Cardiac muscle cell (in vitro differentiated cells and primary cell): Measurements from ENCODE around the gene PRRT1. TPM values are rescaled to one million over a fixed set of nuclear protein-coding genes. Genes with fewer than 3 reads are reported as not detected.

ENCODE experiments used
- DNase-seq, 2 donors: peaks; one replicate each; pipeline versions ENCODE4 v3.0.0 to v3.0.0-alpha.2; 2010 to 2017; ENCODE audit warnings: low read depth in 1 of 2, low spot score in 1 of 2
- H3K27ac ChIP-seq: fragments of 200-600 bp; sonication (generic); 2 replicates; pipeline ENCODE4 v1.5.1; 2016
- H3K27me3 ChIP-seq: fragments of 200-600 bp; sonication (generic); 2 replicates; pipeline ENCODE4 v1.6.0; 2016; ENCODE audit warnings: control low read depth
- H3K36me3 ChIP-seq: fragments of 200-600 bp; sonication (generic); 2 replicates; pipeline ENCODE4 v1.5.1; 2016; ENCODE audit warnings: control low read depth
- H3K4me1 ChIP-seq: fragments of 200-600 bp; sonication (generic); 2 replicates; pipeline ENCODE4 v1.8.1; 2017; ENCODE audit warnings: low read depth, mild to moderate bottlenecking, mixed run types
- H3K4me3 ChIP-seq: fragments of 200-600 bp; sonication (generic); 2 replicates; pipeline ENCODE4 v1.5.1; 2016; ENCODE audit warnings: mild to moderate bottlenecking
- H3K9me3 ChIP-seq: fragments of 200-600 bp; sonication (generic); 2 replicates; pipeline ENCODE4 v1.5.1; 2017; ENCODE audit warnings: low read depth, mild to moderate bottlenecking, control low read depth
- CTCF ChIP-seq: IDR thresholded peaks from 2 replicates; pipeline ENCODE4 v1.5.1; 2012; ENCODE audit warnings: low read depth, mild to moderate bottlenecking, low read length
- polyA plus RNA-seq: library from polyadenylated mRNA; unstranded; fragments of >200 nt; fragmentation: Nextera tagmentation; extraction: Ambion mirVana; gene quantifications from 2 replicates; pipeline ENCODE4 v1.2.1, GENCODE V29; 2016
- total RNA-seq: library from RNA; depleted of rRNA; stranded (reverse); fragments of >200 nt; gene quantifications from 2 replicates; pipeline ENCODE4 v1.2.3, GENCODE V29; 2016

PRRT1 gene
- total and polyA plus RNA-seq, 2 experiments from 2014 or later = 4.4 to 4.9 TPM

GRCh38 chr6:32182555-32182981 is 30.8 kb upstream of the PRRT1 start:
- no peak for TF ChIP-seq CTCF
- DNase-seq = no peak
- peak overlapping the region; percentile 71 for H3K27ac ChIP-seq
- no peak overlapping the region for H3K4me3 ChIP-seq
- peaks cover 6% of the 10 kb centered on the region for H3K4me1 ChIP-seq
- no peaks in the 10 kb centered on the region for H3K9me3 ChIP-seq
- no peaks in the 10 kb centered on the region for H3K27me3 ChIP-seq
- peaks cover 13% of the 10 kb centered on the region for H3K36me3 ChIP-seq

GRCh38 chr6:32181915-32182529 is 30.3 kb upstream of the PRRT1 start:
- DNase-seq = no peak

GRCh38 chr6:32181148-32181702 is 29.5 kb upstream of the PRRT1 start:
- Histone ChIP-seq H3K27me3 (no peaks in the 10 kb centered on the region), H3K4me3 (no peak overlapping the region), H3K4me1 (peaks cover 14% of the 10 kb centered on the region), H3K9me3 (no peaks in the 10 kb centered on the region), H3K36me3 (no peaks in the 10 kb centered on the region), H3K27ac (no peak overlapping the region)
- no peak for TF ChIP-seq CTCF
- no peak for DNase-seq

More at GRCh38 chr6:32181915-32182529, 30.3 kb upstream of the PRRT1 start:
- Histone ChIP-seq H3K27ac (peak overlapping the region; percentile 71), H3K36me3 (peaks cover 8% of the 10 kb centered on the region), H3K9me3 (no peaks in the 10 kb centered on the region), H3K4me1 (peaks cover 6% of the 10 kb centered on the region), H3K4me3 (no peak overlapping the region), H3K27me3 (no peaks in the 10 kb centered on the region)
- no peak for TF ChIP-seq CTCF

GRCh38 chr6:32179766-32180405 is 28.1 kb upstream of the PRRT1 start:
- Histone ChIP-seq H3K27me3 (no peaks in the 10 kb centered on the region), H3K4me3 (no peak overlapping the region), H3K36me3 (no peaks in the 10 kb centered on the region), H3K4me1 (peaks cover 18% of the 10 kb centered on the region), H3K27ac (no peak overlapping the region), H3K9me3 (no peaks in the 10 kb centered on the region)
- DNase-seq = no peak
- TF ChIP-seq CTCF = no peak

- H3K9me3 ChIP-seq = no peaks in the 10 kb centered on the region
- TF ChIP-seq CTCF = no peak
Observed at GRCh38 chr6:32178547-32179440, 27.1 kb upstream of the PRRT1 start.

More at GRCh38 chr6:32178547-32179440, 27.1 kb upstream of the PRRT1 start:
- Histone ChIP-seq H3K27me3 (no peaks in the 10 kb centered on the region), H3K27ac (peak overlapping the region; percentile 100), H3K36me3 (no peaks in the 10 kb centered on the region), H3K4me1 (peaks cover 21% of the 10 kb centered on the region), H3K4me3 (peak overlapping the region; percentile 98)
- peak in 1 of 2 donors; percentile 20 for DNase-seq
